ENCODE data around the gene LIN9.

Gene LIN9

DNA sequence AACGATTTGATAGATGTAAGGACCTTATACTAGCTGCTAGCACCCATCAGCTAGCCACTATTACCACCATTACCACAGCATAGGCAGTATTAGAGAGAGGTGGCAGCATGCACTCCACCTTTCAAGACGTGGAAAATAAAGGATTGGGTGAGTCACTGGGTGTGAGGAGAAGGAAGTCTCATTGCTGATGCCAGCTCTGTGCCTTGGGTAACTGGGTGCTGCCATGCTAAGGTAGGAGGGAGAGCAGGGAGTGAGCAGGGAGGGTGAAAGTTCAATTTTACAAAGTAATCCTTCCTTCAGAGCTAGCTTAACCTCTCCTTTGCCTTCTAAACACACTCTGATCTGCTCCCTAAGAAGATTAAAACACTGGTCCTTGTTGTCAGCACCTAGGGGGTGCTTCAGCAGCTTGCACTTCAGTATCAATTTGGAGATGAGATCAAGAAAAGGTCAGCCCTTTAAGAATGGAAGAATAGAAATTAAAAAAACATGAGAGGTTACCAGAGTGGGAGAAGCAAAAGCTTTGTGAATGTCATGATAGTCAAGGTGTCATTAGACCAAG lies 1.8 kb upstream of the LIN9 start:
- H3K27ac ChIP-seq: no peak overlapping the region
- H4K20me1 ChIP-seq (ENCODE audit: insufficient read depth): no peaks in the 10 kb centered on the region
- H3K4me3 ChIP-seq (IDR thresholded peaks at IDR 0.05; ENCODE audit: insufficient read depth, low read depth, low read length): no peak overlapping the region
- H3K36me3 ChIP-seq (ENCODE audit: insufficient read depth): no peaks in the 10 kb centered on the region
- no peaks in the 10 kb centered on the region for H3K27me3 ChIP-seq (ENCODE audit: insufficient read depth, low read depth)
- H3K79me2 ChIP-seq (ENCODE audit: insufficient read depth, low read depth): peaks cover 30% of the 10 kb centered on the region
- H3K4me2 ChIP-seq: peak overlapping the region; percentile 87; the same call in 1 of the 2 replicates
- peaks cover 30% of the 10 kb centered on the region for H3K4me1 ChIP-seq (ENCODE audit: low read depth, poor library complexity, severe bottlenecking)
- H3K9ac ChIP-seq: no peak overlapping the region
- TF ChIP-seq CTCF (conservative IDR thresholded peaks at IDR 0.05; ENCODE audit: low read depth, low read length): no peak
- peak overlapping the region; percentile 90; the same call in 1 of the 2 replicates for H2AFZ ChIP-seq (ENCODE audit: low read depth)

- Histone ChIP-seq H4K20me1 (ENCODE audit: insufficient read depth) (no peaks in the 10 kb centered on the region), H3K4me2 (peak overlapping the region; percentile 87), H3K27ac (no peak overlapping the region; the same call in 1 of the 2 replicates), H3K4me1 (ENCODE audit: low read depth, poor library complexity, severe bottlenecking) (peaks cover 30% of the 10 kb centered on the region), H3K27me3 (ENCODE audit: insufficient read depth, low read depth) (no peaks in the 10 kb centered on the region), H3K4me3 (IDR thresholded peaks at IDR 0.05; ENCODE audit: insufficient read depth, low read depth, low read length) (no peak overlapping the region), H3K79me2 (ENCODE audit: insufficient read depth, low read depth) (peaks cover 36% of the 10 kb centered on the region), H3K36me3 (ENCODE audit: insufficient read depth) (no peaks in the 10 kb centered on the region), H3K9ac (peak overlapping the region; percentile 99; the same call in 1 of the 2 replicates), H2AFZ (ENCODE audit: low read depth) (peak overlapping the region; percentile 90)
- TF ChIP-seq CTCF (conservative IDR thresholded peaks at IDR 0.05; ENCODE audit: low read depth, low read length): no peak
Observed at GRCh38 chr1:226310245-226310540, 1.2 kb upstream of the LIN9 start.

- Histone ChIP-seq H3K79me2 (ENCODE audit: insufficient read depth, low read depth) (peaks cover 41% of the 10 kb centered on the region), H3K4me1 (ENCODE audit: low read depth, poor library complexity, severe bottlenecking) (peaks cover 30% of the 10 kb centered on the region), H3K4me2 (peak overlapping the region; percentile 87), H3K27me3 (ENCODE audit: insufficient read depth, low read depth) (no peaks in the 10 kb centered on the region), H3K27ac (peak overlapping the region; percentile 93), H3K9ac (peak overlapping the region; percentile 99), H4K20me1 (ENCODE audit: insufficient read depth) (no peaks in the 10 kb centered on the region), H2AFZ (ENCODE audit: low read depth) (peak overlapping the region; percentile 90), H3K36me3 (ENCODE audit: insufficient read depth) (no peaks in the 10 kb centered on the region), H3K4me3 (IDR thresholded peaks at IDR 0.05; ENCODE audit: insufficient read depth, low read depth, low read length) (peak overlapping the region; percentile 90)
- no peak for TF ChIP-seq CTCF (conservative IDR thresholded peaks at IDR 0.05; ENCODE audit: low read depth, low read length)
Observed at GRCh38 chr1:226309398-226310244, 657 bp upstream of the LIN9 start.

DNA sequence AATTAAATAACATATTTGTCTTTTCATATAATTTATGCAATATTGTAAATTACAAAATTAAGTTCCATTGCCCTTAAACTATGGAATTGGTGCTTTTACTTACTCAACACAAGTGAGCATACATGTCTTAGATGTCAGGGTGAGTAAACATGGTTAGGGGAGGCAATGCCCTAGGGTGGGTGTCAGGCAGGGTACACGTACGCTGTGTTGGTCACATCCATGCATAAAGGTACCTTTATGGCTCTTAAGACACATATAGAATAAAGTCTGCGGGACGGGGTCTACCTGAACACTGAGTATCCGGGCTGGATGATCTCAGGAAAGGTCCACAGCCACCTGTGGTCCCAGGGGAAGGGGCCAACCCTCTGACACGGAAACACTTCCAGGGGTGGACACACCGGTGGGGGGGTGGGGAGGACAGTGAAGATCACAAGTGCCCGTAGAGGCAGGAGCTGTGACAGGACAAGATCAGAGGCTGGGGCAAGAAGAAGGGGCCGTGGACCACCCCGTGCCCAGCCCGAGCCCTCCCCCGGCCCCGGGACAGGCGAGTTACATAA lies 720 bp downstream of the LIN9 start:
- Histone ChIP-seq H3K4me1 (ENCODE audit: low read depth, poor library complexity, severe bottlenecking) (peaks cover 33% of the 10 kb centered on the region), H3K9ac (peak overlapping the region; percentile 99), H3K4me2 (peak overlapping the region; percentile 98), H4K20me1 (ENCODE audit: insufficient read depth) (no peaks in the 10 kb centered on the region), H3K4me3 (IDR thresholded peaks at IDR 0.05; ENCODE audit: insufficient read depth, low read depth, low read length) (peak overlapping the region; percentile 92), H3K36me3 (ENCODE audit: insufficient read depth) (no peaks in the 10 kb centered on the region), H3K79me2 (ENCODE audit: insufficient read depth, low read depth) (peaks cover 55% of the 10 kb centered on the region), H2AFZ (ENCODE audit: low read depth) (peak overlapping the region; percentile 99), H3K27me3 (ENCODE audit: insufficient read depth, low read depth) (no peaks in the 10 kb centered on the region), H3K27ac (peak overlapping the region; percentile 93)
- TF ChIP-seq CTCF (conservative IDR thresholded peaks at IDR 0.05; ENCODE audit: low read depth, low read length): no peak
